SK-N-MC (cell line): ENCODE data around the gene FSD1L.

Source experiments
- EZH2 ChIP-seq: fragments of 200-600 bp; sonication (generic); IDR thresholded peaks from one replicate; pipeline ENCODE4 v1.6.1; 2017; ENCODE audit warnings: antibody characterized with exemption
- FOXP2 ChIP-seq: optimal IDR thresholded peaks from 2 replicates; pipeline ENCODE3; 2011; ENCODE audit warnings: mild to moderate bottlenecking, moderate library complexity; ENCODE audit not compliant: insufficient read depth; ENCODE audit errors: extremely low read length, control extremely low read depth
- POLR2AphosphoS5 ChIP-seq: IDR thresholded peaks from 2 replicates; pipeline ENCODE4 v1.6.1; 2012; ENCODE audit warnings: mild to moderate bottlenecking, low read depth, low read length, borderline replicate concordance

DNA sequence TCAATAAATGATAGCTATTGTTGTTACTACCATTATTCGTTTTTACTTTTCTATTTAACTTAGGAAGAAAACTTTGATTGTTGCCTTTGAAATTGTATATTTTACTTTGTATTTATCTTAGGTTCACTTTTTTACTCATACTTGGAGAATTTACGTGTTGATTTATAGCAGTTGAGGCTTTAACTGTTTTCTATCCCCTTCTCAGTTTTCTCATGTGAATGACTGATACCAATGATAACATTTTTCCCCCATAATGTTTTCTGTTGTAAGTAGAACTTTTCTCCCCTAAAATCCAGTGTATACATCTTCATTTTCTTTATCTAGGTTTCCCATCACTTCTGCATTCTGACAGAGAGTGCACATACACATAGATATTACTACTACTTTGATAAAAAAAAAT is 54.4 kb downstream of the FSD1L start:
- TF ChIP-seq EZH2 (no peak), FOXP2 (no peak), POLR2AphosphoS5 (no peak)
